Measurements from ENCODE around the gene METTL17. TPM values are rescaled to one million over a fixed set of nuclear protein-coding genes. Genes with fewer than 3 reads are reported as not detected.
A peak's percentile ranks its signal among the peaks of the same experiment; 100 is the strongest.

Gene METTL17
- total and polyA plus RNA-seq, 2 of the 13 experiments (the other 11 are each of a cell fraction or from before 2014, with no cell fraction given), result 122 to 199 TPM

DNA sequence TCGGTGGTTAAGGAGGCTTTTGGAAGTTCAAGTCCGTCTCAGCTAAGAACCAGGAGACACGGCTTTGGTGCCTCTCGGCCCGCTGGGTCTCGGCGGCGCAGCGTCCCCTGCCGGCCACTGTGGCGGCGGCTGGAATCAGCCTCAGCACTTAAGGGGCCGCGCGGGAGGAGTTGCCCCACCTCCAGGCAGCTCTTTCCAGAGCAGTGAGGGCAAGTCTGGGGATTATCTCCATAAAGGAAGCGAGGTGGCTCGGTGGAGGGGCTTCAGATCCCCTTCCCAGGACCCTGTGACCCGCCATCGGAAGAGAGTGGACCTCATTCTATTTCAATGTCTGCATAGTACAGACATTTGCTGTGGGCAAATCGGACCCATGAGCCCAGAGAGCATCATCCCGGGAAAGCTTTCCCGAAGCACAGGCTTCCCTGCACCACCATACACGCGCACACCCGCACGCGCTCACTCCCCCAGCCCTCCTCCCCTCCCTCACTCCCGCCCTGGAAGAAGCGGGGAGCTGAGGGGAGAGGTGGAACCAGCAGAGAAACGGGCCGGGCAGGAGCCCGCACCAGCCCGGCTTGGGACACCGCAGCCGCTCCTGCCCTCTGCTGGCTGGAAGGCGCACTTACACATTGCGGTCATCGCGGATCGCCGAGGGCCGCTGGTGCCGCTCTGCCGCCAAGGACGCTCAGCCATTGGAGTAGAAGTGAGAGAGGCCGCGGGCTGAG is 18.6 kb upstream of the METTL17 start (continued):
- TF ChIP-seq ZNF589 (CRISPR knock-in tag; conservative IDR thresholded peaks at IDR 0.05) (no peak), NONO (IDR thresholded peaks at IDR 0.05) (no peak), NONO (CRISPR knock-in tag; conservative IDR thresholded peaks at IDR 0.05) (no peak; the same call in none of the 2 replicates), ZNF34 (CRISPR knock-in tag; IDR thresholded peaks at IDR 0.05; ENCODE audit: borderline replicate concordance) (no peak), ZNF776 (CRISPR knock-in tag; IDR thresholded peaks at IDR 0.05) (peak; percentile 39; the same call in 1 of the 2 replicates), ZNF543 (CRISPR knock-in tag; IDR thresholded peaks at IDR 0.05) (no peak), SNAI1 (CRISPR knock-in tag; IDR thresholded peaks at IDR 0.05; ENCODE audit: borderline replicate concordance) (no peak), SYNCRIP (IDR thresholded peaks at IDR 0.05; ENCODE audit: insufficient read depth, low read depth, low read length) (no peak), CHD2 (IDR thresholded peaks at IDR 0.05; ENCODE audit: low read depth, low read length) (no peak), ZNF780A (CRISPR knock-in tag; IDR thresholded peaks at IDR 0.05) (no peak), ZNF616 (CRISPR knock-in tag; IDR thresholded peaks at IDR 0.05; ENCODE audit: low read depth) (no peak), ZNF501 (CRISPR knock-in tag; IDR thresholded peaks at IDR 0.05) (peak; percentile 89), KLF11 (CRISPR knock-in tag; IDR thresholded peaks at IDR 0.05) (no peak), IKZF1 (IDR thresholded peaks at IDR 0.05) (no peak), ERF (CRISPR knock-in tag; IDR thresholded peaks at IDR 0.05) (no peak; the same call in 1 of the 2 replicates), WIZ (CRISPR knock-in tag; IDR thresholded peaks at IDR 0.05) (no peak; the same call in 1 of the 2 replicates), CBX5 (CRISPR knock-in tag; IDR thresholded peaks at IDR 0.05; ENCODE audit: borderline replicate concordance) (no peak), ZNF547 (CRISPR knock-in tag; IDR thresholded peaks at IDR 0.05) (peak; percentile 84; the same call in 1 of the 2 replicates), ZSCAN9 (CRISPR knock-in tag; IDR thresholded peaks at IDR 0.05; ENCODE audit: borderline replicate concordance) (no peak), SKI (IDR thresholded peaks at IDR 0.05; ENCODE audit: partially characterized antibody) (peak; percentile 69), ZFP62 (CRISPR knock-in tag; IDR thresholded peaks at IDR 0.05) (no peak), SRSF1 (optimal IDR thresholded peaks at IDR 0.05; ENCODE audit: low read depth, low read length) (no peak), POLR2AphosphoS2 (IDR thresholded peaks at IDR 0.05; ENCODE audit: low read depth, low read length) (no peak), ZSCAN12 (CRISPR knock-in tag; IDR thresholded peaks at IDR 0.05) (no peak), SP5 (CRISPR knock-in tag; IDR thresholded peaks at IDR 0.05; ENCODE audit: borderline replicate concordance, low read depth) (peak; percentile 33; the same call in 1 of the 2 replicates), NR1H2 (CRISPR knock-in tag; IDR thresholded peaks at IDR 0.05; ENCODE audit: borderline replicate concordance, low read depth) (no peak), ZNF101 (CRISPR knock-in tag; IDR thresholded peaks at IDR 0.05; ENCODE audit: borderline replicate concordance, low read depth) (no peak), PHF5A (CRISPR knock-in tag; IDR thresholded peaks at IDR 0.05; ENCODE audit: low read depth, unreplicated experiment) (no peak)
- TF ChIP-seq, protein P1, sequence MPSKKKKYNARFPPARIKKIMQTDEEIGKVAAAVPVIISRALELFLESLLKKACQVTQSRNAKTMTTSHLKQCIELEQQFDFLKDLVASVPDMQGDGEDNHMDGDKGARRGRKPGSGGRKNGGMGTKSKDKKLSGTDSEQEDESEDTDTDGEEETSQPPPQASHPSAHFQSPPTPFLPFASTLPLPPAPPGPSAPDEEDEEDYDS (CRISPR knock-in tag; IDR thresholded peaks at IDR 0.05), result peak; percentile 51
- TF ChIP-seq, protein P2, sequence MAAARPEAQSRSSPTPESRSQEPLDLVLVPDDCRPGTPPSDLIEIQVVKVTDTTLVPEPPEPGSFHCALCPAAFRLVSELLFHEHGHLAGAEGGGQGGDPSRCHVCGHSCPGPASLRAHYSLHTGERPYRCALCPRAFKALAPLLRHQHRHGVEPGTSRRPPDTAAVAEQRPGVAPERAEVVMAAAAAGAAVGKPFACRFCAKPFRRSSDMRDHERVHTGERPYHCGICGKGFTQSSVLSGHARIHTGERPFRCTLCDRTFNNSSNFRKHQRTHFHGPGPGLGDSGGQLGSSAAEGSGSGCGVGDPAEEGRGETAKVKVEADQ (CRISPR knock-in tag; IDR thresholded peaks at IDR 0.05; ENCODE audit: borderline replicate concordance), result peak; percentile 67; the same call in 1 of the 2 replicates
- TF ChIP-seq, protein P3, sequence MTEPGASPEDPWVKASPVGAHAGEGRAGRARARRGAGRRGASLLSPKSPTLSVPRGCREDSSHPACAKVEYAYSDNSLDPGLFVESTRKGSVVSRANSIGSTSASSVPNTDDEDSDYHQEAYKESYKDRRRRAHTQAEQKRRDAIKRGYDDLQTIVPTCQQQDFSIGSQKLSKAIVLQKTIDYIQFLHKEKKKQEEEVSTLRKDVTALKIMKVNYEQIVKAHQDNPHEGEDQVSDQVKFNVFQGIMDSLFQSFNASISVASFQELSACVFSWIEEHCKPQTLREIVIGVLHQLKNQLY (CRISPR knock-in tag; IDR thresholded peaks at IDR 0.05), result no peak; the same call in 1 of the 2 replicates

All from HepG2 (cell line).